Keratinocyte (primary cell): ENCODE measurements around the gene FAM78B. TPM values are rescaled to one million over a fixed set of nuclear protein-coding genes. Genes with fewer than 3 reads are reported as not detected.

Experiments
- DNase-seq: peaks from one replicate; pipeline ENCODE4 v3.0.0-alpha.2; 2011; ENCODE audit warnings: low read depth, missing footprints, low spot score
- FAIRE-seq: peaks from 2 replicates; lab custom pipeline; 2011; peaks lifted over from hg19 to GRCh38; lab: Jason Lieb, UNC
- H2AFZ ChIP-seq: 2 replicates; pipeline ENCODE4 v1.6.0; 2012; ENCODE audit warnings: low read length, control low read depth, inconsistent platforms; ENCODE audit not compliant: control insufficient read depth
- H3K27ac ChIP-seq: 2 replicates; pipeline ENCODE4 v1.5.1; 2011; ENCODE audit warnings: low read length; ENCODE audit not compliant: control insufficient read depth, insufficient read depth
- H3K27me3 ChIP-seq: 3 replicates; pipeline ENCODE4 v1.6.0; 2011; ENCODE audit warnings: low read length; ENCODE audit not compliant: control insufficient read depth, insufficient read depth; ENCODE audit errors: extremely low read depth
- H3K36me3 ChIP-seq, 2 experiments: 2 replicates in 1 of 2; 3 replicates in 1 of 2; pipeline ENCODE4 v1.5.1; 2011; ENCODE audit warnings: low read length in 2 of 2, mild to moderate bottlenecking in 1 of 2; ENCODE audit not compliant: control insufficient read depth in 2 of 2, insufficient read depth in 2 of 2; ENCODE audit errors: extremely low read depth in 1 of 2
- H3K4me1 ChIP-seq: 3 replicates; pipeline ENCODE4 v1.5.1; 2011; ENCODE audit warnings: low read length; ENCODE audit not compliant: control insufficient read depth, insufficient read depth; ENCODE audit errors: extremely low read depth
- H3K4me2 ChIP-seq: 3 replicates; pipeline ENCODE4 v1.6.0; 2011; ENCODE audit warnings: low read depth, low read length; ENCODE audit not compliant: control insufficient read depth, insufficient read depth; ENCODE audit errors: extremely low read depth
- H3K4me3 ChIP-seq, 3 experiments: fragments of 200-600 bp in 1 of 3; sonication (generic) in 1 of 3; 2 replicates in 2 of 3; 3 replicates in 1 of 3; pipeline ENCODE4 v1.5.1; 2011 to 2016; ENCODE audit warnings: low read length in 3 of 3, mild to moderate bottlenecking in 3 of 3, control low read depth in 2 of 3, inconsistent platforms in 1 of 3, low read depth in 1 of 3, mixed read lengths in 1 of 3, mixed run types in 1 of 3, moderate library complexity in 1 of 3; ENCODE audit not compliant: control insufficient read depth in 2 of 3, insufficient read depth in 2 of 3; ENCODE audit errors: extremely low read depth in 1 of 3
- H3K79me2 ChIP-seq: 2 replicates; pipeline ENCODE4 v1.6.0; 2012; ENCODE audit warnings: low read length; ENCODE audit not compliant: control insufficient read depth, insufficient read depth
- H3K9ac ChIP-seq: 3 replicates; pipeline ENCODE4 v1.6.0; 2011; ENCODE audit warnings: low read length; ENCODE audit not compliant: control insufficient read depth, insufficient read depth; ENCODE audit errors: extremely low read depth
- H3K9me1 ChIP-seq: 3 replicates; pipeline ENCODE4 v1.6.0; 2011; ENCODE audit warnings: low read length; ENCODE audit not compliant: control insufficient read depth, insufficient read depth; ENCODE audit errors: extremely low read depth
- H3K9me3 ChIP-seq: 2 replicates; pipeline ENCODE4 v1.5.1; 2012; ENCODE audit warnings: low read depth, low read length; ENCODE audit not compliant: control insufficient read depth
- H4K20me1 ChIP-seq: 3 replicates; pipeline ENCODE4 v1.6.0; 2011; ENCODE audit warnings: low read length; ENCODE audit not compliant: control insufficient read depth, insufficient read depth; ENCODE audit errors: extremely low read depth
- EZH2 ChIP-seq: IDR thresholded peaks from one replicate; pipeline ENCODE4 v1.6.1; 2012; ENCODE audit warnings: inconsistent platforms, mild to moderate bottlenecking, low read length, moderate library complexity
- dilution Hi-C: fragments of 300-500 bp; cut with MboI; formaldehyde crosslinking; loops from one replicate; pipeline ENCODE4 v1.7.0; 2020; ENCODE audit warnings: low sequenced_read_pairs; ENCODE audit not compliant: extremely low pct_ligation_motif_present
- polyA plus RNA-seq, 5 experiments: library from polyadenylated mRNA; depleted of rRNA in 3 of 5; stranded (reverse) in 3 of 5; stranded (forward) in 1 of 5; unstranded in 1 of 5; fragments of >200 nt; gene quantifications; 1 replicate in 1 of 5; 2 replicates in 3 of 5; 3 replicates in 1 of 5; pipeline versions ENCODE4 v1.2.1 to v1.2.3, GENCODE V29; 2011 to 2012; ENCODE audit warnings: missing spikeins in 2 of 5, low read depth in 1 of 5, low replicate concordance in 1 of 5
- TF ChIP-seq, protein P1 (sequence below), 3 experiments: IDR thresholded peaks in 1 of 3; conservative IDR thresholded peaks in 1 of 3; optimal IDR thresholded peaks in 1 of 3; 2 replicates in 2 of 3; 3 replicates in 1 of 3; pipeline versions ENCODE3 to v1.5.1; 2011; ENCODE audit warnings: low read length in 3 of 3, mild to moderate bottlenecking in 3 of 3, moderate library complexity in 2 of 3, control low read depth in 1 of 3, inconsistent platforms in 1 of 3; ENCODE audit not compliant: insufficient read depth in 2 of 3; ENCODE audit errors: extremely low read depth in 1 of 3

The FAM78B gene
- polyA plus RNA-seq, 1 donor (not counting 4 experiments of a cell fraction or from before 2014, with no cell fraction given) = 0.07 TPM

- no peaks in the 10 kb centered on the region for H3K9me1 ChIP-seq
- H3K27ac ChIP-seq = no peak overlapping the region
- H3K9me3 ChIP-seq = no peaks in the 10 kb centered on the region
- H3K4me1 ChIP-seq = no peaks in the 10 kb centered on the region
- TF ChIP-seq EZH2 = no peak
- TF ChIP-seq, protein P1, sequence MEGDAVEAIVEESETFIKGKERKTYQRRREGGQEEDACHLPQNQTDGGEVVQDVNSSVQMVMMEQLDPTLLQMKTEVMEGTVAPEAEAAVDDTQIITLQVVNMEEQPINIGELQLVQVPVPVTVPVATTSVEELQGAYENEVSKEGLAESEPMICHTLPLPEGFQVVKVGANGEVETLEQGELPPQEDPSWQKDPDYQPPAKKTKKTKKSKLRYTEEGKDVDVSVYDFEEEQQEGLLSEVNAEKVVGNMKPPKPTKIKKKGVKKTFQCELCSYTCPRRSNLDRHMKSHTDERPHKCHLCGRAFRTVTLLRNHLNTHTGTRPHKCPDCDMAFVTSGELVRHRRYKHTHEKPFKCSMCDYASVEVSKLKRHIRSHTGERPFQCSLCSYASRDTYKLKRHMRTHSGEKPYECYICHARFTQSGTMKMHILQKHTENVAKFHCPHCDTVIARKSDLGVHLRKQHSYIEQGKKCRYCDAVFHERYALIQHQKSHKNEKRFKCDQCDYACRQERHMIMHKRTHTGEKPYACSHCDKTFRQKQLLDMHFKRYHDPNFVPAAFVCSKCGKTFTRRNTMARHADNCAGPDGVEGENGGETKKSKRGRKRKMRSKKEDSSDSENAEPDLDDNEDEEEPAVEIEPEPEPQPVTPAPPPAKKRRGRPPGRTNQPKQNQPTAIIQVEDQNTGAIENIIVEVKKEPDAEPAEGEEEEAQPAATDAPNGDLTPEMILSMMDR (optimal IDR thresholded peaks at IDR 0.05 in 1 of 3, IDR thresholded peaks at IDR 0.05 in 1 of 3, conservative IDR thresholded peaks at IDR 0.05 in 1 of 3; ENCODE audit: extremely low read depth in 1 of 3, insufficient read depth in 2 of 3, low read length in 3 of 3) = no peak
- H2AFZ ChIP-seq = no peak overlapping the region
- H3K4me2 ChIP-seq = no peak overlapping the region
- no peaks in the 10 kb centered on the region for H4K20me1 ChIP-seq
- no peaks in the 10 kb centered on the region for H3K36me3 ChIP-seq
- H3K9ac ChIP-seq = no peak overlapping the region
- no peaks in the 10 kb centered on the region for H3K27me3 ChIP-seq
- FAIRE-seq = no peak
- H3K79me2 ChIP-seq = no peaks in the 10 kb centered on the region
- DNase-seq = no peak
- dilution Hi-C loops = no loop called here
- no peak overlapping the region for H3K4me3 ChIP-seq
Measured at GRCh38 chr1:166064951-166065350, 101.8 kb downstream of the FAM78B start.

DNA sequence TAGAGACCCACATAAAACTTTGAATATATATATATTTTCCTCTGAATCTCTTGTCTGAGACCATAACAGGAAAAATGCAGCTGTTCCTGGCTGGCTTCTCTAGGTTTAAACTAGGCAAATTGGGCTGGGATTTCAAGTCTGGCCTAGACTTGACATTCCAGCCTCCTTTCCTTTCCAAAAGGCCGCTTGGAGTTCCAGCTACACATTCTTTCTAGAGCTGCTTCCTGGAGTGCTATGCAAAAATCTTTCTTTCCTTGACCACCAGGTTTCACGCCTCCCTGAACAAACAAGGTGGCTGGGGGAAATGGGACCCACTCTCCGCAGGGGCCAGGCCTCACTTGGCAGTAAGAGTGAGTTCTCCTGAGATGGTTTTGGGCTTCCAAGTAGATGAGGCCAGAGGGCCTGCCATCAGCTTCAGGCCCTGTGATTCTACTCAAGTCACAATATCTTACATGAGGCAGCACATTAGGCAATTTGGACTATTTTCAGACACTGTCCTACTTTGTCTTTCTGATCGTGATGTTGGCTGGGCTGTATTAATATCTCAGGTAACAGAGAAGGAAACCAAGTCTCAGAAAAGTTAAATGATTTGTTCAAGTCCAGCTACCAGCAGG is 102.4 kb downstream of the FAM78B start:
- Histone ChIP-seq H3K4me1 (no peaks in the 10 kb centered on the region), H3K4me3 (no peak overlapping the region), H3K9ac (no peak overlapping the region), H2AFZ (no peak overlapping the region), H3K36me3 (no peaks in the 10 kb centered on the region), H3K4me2 (no peak overlapping the region), H3K27ac (no peak overlapping the region), H3K9me3 (no peaks in the 10 kb centered on the region), H3K27me3 (no peaks in the 10 kb centered on the region), H4K20me1 (no peaks in the 10 kb centered on the region), H3K79me2 (no peaks in the 10 kb centered on the region), H3K9me1 (no peaks in the 10 kb centered on the region)
- FAIRE-seq = no peak
- dilution Hi-C loops = no loop called here
- TF ChIP-seq EZH2 = no peak
- TF ChIP-seq, protein P1 (optimal IDR thresholded peaks at IDR 0.05 in 1 of 3, IDR thresholded peaks at IDR 0.05 in 1 of 3, conservative IDR thresholded peaks at IDR 0.05 in 1 of 3; ENCODE audit: extremely low read depth in 1 of 3, insufficient read depth in 2 of 3, low read length in 3 of 3) = no peak
- no peak for DNase-seq
